Muscle layer of duodenum (tissue), 2 donors: Measurements from ENCODE around the gene IFNAR1.

Source experiments
- H3K27ac ChIP-seq: one replicate; pipeline ENCODE4 v1.7.0; 2013; ENCODE audit warnings: mild to moderate bottlenecking, low read length
- H3K27me3 ChIP-seq: one replicate; pipeline ENCODE4 v1.7.0; 2013; ENCODE audit warnings: low read depth, mild to moderate bottlenecking, control low read depth, low read length
- H3K36me3 ChIP-seq, 2 donors: one replicate each; pipeline ENCODE4 v1.7.0; 2013; ENCODE audit warnings: low read length in 2 of 2, control low read depth in 1 of 2, mild to moderate bottlenecking in 1 of 2; ENCODE audit not compliant: insufficient read depth in 2 of 2, control insufficient read depth in 1 of 2
- H3K4me1 ChIP-seq, 2 donors: one replicate each; pipeline ENCODE4 v1.7.0; 2013; ENCODE audit warnings: low read length in 2 of 2, mild to moderate bottlenecking in 2 of 2, control low read depth in 1 of 2, moderate library complexity in 1 of 2; ENCODE audit not compliant: insufficient read depth in 2 of 2, control insufficient read depth in 1 of 2
- H3K4me3 ChIP-seq, 2 donors: one replicate each; pipeline ENCODE4 v1.7.0; 2013; ENCODE audit warnings: low read length in 2 of 2, low read depth in 1 of 2, mild to moderate bottlenecking in 1 of 2
- H3K9me3 ChIP-seq, 2 donors: one replicate each; pipeline ENCODE4 v1.7.0; 2013; ENCODE audit warnings: low read length in 2 of 2, control low read depth in 1 of 2, mild to moderate bottlenecking in 1 of 2; ENCODE audit not compliant: control insufficient read depth in 1 of 2
- donor health status: healthy.

IFNAR1 gene

DNA sequence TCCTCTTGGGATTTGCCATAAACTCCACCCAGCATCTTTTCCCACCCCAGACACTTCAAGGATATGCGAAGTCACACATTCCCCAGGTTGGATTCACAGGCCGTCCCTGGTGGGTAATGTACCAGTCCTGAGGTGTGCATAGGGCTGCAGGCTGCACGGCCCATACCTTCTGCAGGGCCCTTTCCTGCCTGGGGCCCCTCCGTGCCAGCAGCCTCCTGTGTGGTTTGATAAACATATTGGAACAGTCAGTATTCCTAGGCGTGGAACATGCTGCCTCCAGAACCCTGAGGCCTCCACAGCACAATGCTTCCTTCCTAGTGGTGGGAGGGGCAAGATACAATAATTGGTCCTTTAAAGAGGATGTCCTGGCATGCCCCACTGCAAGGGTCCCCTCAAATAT, 32.0 kb upstream of the IFNAR1 start:
- Histone ChIP-seq H3K4me1 (no peaks in the 10 kb centered on the region), H3K9me3 (no peaks in the 10 kb centered on the region), H3K36me3 (peaks cover 34 to 39% of the 10 kb centered on the region in 2 donors), H3K27me3 (no peaks in the 10 kb centered on the region), H3K4me3 (no peak overlapping the region), H3K27ac (no peak overlapping the region)

DNA sequence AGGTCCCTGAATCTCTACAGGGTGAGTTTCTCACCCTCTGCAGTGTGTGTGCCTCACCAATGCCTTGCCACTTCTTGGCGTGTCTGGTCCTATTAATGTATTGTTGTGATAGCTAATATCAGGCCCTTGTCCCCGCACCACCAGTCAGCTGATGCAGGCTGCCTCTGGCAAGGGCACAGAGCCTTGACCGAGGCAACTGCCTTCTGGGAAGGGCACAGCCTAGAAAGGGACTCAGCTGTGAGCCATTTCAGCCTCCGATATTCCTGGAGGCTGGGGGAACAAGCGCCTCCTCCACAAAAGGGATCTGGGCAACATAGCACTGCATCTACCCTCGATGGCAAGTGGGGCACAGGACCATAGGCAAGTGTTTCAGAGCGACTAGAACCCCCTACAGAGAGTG, 31.6 kb upstream of the IFNAR1 start:
- Histone ChIP-seq H3K4me1 (no peaks in the 10 kb centered on the region), H3K9me3 (no peaks in the 10 kb centered on the region), H3K27me3 (no peaks in the 10 kb centered on the region), H3K27ac (no peak overlapping the region), H3K36me3 (peaks cover 34 to 39% of the 10 kb centered on the region in 2 donors), H3K4me3 (no peak overlapping the region)

DNA sequence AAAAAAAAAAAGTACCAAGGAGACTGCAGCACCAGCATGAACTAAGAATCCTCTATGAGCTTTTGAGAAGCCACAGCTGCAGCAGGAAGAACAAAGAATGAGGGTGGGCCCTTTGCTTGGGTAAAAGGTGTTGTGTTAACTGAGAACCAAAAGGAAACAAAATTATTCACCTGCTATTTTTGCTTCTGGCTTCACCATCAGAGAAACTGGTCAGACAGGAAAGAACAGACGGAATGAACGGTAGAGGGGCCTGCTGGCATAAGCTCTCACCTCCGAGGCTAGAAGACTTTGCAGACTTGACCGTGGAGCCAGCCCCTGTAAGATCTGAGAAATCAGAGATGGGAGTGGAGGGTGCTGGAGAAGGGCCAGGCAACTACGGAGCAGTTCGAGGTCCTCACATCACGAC, 31.0 kb upstream of the IFNAR1 start:
- Histone ChIP-seq H3K27ac (no peak overlapping the region), H3K36me3 (peaks cover 34 to 39% of the 10 kb centered on the region in 2 donors), H3K27me3 (no peaks in the 10 kb centered on the region)

GRCh38 chr21:33296156-33296555, 28.6 kb upstream of the IFNAR1 start:
- Histone ChIP-seq H3K27ac (no peak overlapping the region), H3K36me3 (peaks cover 27 to 35% of the 10 kb centered on the region in 2 donors), H3K9me3 (no peaks in the 10 kb centered on the region), H3K4me3 (no peak overlapping the region), H3K27me3 (no peaks in the 10 kb centered on the region), H3K4me1 (peaks cover 1 to 7% of the 10 kb centered on the region in 2 donors)

More for the DNA sequence above, 31.0 kb upstream of the IFNAR1 start:
- Histone ChIP-seq H3K9me3 (no peaks in the 10 kb centered on the region), H3K4me3 (no peak overlapping the region), H3K4me1 (no peaks in the 10 kb centered on the region)

DNA sequence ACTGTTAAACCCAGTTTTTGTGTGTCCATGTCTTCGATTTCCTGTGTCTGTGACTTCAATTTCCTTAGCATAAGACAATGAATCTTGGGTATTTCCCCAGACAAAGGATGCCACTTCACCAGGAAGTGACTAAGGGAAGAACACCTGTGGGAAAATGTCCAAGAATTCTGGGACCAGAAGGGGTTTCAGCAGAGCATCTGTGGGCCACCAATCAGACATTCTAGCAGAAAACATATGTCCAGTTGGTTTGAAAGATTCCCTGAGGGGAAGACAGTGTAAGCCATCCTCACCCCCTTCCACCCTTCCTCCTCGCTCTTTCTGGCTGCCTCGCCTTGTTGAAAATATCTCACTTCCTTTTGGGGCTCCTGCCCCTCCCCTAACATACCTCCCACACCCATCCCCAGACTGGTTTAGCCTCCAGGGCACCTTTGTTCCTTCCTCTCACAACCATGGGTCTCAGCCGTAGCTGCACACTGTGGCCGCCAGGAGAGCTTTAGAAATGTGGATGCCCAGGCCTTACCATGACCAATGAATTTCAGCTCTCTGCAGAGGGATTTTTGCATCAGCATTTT, 25.5 kb upstream of the IFNAR1 start:
- peaks cover 7 to 15% of the 10 kb centered on the region in 2 donors for H3K36me3 ChIP-seq
- H3K4me3 ChIP-seq: no peak overlapping the region
- no peaks in the 10 kb centered on the region for H3K9me3 ChIP-seq
- peaks cover 5 to 15% of the 10 kb centered on the region in 2 donors for H3K4me1 ChIP-seq
- H3K27ac ChIP-seq: no peak overlapping the region
- no peaks in the 10 kb centered on the region for H3K27me3 ChIP-seq

DNA sequence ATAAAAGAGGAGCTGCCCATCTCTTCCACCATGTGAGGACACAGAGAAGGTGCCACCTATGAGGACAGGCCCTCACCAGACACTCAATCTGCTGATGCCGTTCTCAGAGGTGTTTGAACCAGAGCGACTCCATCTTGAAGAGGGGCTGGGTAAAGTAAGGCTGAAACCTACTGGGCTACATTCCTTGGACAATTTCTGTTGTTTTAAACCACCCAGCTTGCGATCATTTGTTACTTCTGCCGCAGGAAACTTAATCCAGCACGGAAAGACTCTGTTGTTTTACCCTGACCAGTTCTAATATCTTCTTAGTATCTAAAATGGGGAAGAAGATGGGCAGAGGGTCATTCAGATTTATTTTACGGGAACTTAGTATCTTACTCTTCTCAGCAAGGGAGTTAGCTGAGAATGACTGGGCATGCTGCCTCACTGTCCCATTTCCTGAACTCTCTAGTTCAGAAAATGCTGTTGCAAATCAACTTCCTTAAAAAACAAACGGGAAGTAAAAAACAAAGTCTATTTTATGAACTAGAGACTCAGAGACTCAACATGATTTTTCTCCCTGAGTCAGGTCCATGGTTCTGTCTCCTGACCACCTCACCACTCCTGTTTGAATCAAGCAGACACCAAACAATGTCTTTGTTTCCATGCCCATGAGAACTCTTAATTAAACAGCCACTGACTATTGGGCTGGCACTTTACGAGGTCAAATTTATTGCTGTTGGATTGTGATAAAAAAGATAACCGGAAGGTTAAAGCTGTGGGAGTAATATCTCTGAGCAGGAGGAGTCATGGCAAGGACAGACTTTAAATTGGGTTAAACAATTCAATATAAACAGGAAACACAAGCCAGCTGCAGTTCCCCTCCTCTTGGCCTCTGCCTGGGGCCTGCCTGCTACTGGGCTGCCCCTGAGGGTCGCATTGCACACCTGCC, 23.8 kb upstream of the IFNAR1 start:
- H3K4me1 ChIP-seq: peaks cover 5 to 15% of the 10 kb centered on the region in 2 donors
- H3K36me3 ChIP-seq: peaks cover 7 to 10% of the 10 kb centered on the region in 2 donors
- H3K9me3 ChIP-seq: no peaks in the 10 kb centered on the region
- peak overlapping the region; percentile 75 for H3K27ac ChIP-seq
- no peaks in the 10 kb centered on the region for H3K27me3 ChIP-seq
- H3K4me3 ChIP-seq: no peak overlapping the region

DNA sequence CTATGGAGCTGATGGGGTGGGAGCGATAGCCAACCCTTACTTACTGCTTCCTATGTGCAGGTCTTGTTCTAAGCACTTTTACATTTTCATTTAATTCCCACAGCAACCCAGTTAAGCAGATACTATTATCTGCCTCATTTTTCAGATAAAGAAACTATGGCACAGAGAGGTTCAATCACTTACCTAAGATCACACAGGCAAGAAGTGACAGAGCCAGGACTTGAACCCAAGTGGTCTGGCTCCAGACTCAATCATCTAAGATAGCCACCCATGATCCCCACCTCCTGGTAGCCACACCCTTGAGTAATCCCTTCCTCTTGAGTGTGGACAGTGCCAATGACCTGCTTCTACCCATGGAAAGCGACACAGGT, 23.2 kb upstream of the IFNAR1 start:
- H3K9me3 ChIP-seq: no peaks in the 10 kb centered on the region
- peaks cover 2 to 5% of the 10 kb centered on the region in 2 donors for H3K36me3 ChIP-seq
- H3K4me3 ChIP-seq: no peak overlapping the region
- no peaks in the 10 kb centered on the region for H3K27me3 ChIP-seq
- peak overlapping the region; percentile 75 for H3K27ac ChIP-seq
- peaks cover 5 to 15% of the 10 kb centered on the region in 2 donors for H3K4me1 ChIP-seq

DNA sequence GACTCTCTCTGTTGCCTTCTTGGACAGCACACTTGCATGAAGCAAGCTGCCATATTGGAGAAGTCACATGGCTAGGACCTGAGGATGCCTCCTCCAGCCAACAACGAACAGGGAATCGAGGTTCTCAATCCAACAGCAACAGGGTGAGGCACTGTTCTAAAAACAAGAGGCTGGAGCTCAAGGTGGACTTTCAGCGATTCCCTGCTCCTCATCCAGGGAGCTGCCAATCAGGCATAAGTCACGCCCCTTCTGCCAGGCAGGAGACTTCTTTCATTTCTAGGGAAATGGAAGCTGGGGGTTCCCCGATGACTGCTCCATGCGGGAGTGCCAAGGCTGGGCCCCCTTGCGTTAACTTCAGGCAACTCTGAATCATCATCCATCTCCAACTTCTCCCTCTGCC, 22.7 kb upstream of the IFNAR1 start:
- peaks cover 0 to 5% of the 10 kb centered on the region in 2 donors for H3K36me3 ChIP-seq
- no peaks in the 10 kb centered on the region for H3K27me3 ChIP-seq
- peaks cover 5 to 15% of the 10 kb centered on the region in 2 donors for H3K4me1 ChIP-seq
- no peak overlapping the region for H3K4me3 ChIP-seq
- H3K9me3 ChIP-seq: no peaks in the 10 kb centered on the region
- peak overlapping the region; percentile 75 for H3K27ac ChIP-seq

DNA sequence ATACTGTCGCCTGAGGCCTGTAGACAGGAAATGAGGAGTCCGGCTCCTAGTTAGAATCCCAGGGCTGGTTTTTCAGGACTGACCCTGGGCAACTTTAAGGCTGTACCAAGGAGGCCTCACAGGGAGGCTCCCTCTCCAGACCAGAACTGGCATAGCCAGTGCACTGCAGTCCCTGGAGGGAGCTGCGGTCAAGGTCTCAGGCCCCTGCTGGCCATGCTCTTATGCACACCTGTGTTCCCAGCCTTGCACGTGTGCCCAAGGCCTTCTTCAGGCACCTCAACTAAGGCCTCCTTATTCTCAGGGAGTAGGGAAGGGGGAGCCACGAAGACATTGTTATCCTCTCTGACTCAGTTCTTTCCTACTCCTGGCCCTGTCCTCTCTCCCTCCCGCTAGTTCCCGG, 22.0 kb upstream of the IFNAR1 start:
- H3K4me1 ChIP-seq: peaks cover 5 to 15% of the 10 kb centered on the region in 2 donors
- no peaks in the 10 kb centered on the region for H3K27me3 ChIP-seq
- no peaks in the 10 kb centered on the region for H3K36me3 ChIP-seq
- H3K9me3 ChIP-seq: no peaks in the 10 kb centered on the region
- no peak overlapping the region for H3K4me3 ChIP-seq
- no peak overlapping the region for H3K27ac ChIP-seq

DNA sequence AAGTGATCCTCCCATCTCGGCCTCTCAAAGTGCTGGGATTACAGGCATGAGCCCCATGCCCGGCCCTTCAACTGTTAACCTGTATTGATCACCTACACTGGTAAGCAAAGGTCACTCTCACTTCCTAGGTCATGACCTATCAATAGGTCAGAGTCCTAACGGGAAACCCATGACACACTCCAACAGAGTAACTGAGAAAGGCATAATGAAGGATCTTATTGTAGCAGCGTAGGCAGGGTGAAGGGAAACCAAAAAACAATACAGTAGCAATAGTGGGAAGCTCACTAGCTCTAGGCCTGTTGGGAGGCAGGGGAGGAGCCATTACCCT, 19.5 kb upstream of the IFNAR1 start:
- no peak overlapping the region for H3K27ac ChIP-seq

GRCh38 chr21:33305938-33306337, 18.8 kb upstream of the IFNAR1 start:
- no peak overlapping the region for H3K4me3 ChIP-seq
- no peaks in the 10 kb centered on the region for H3K36me3 ChIP-seq
- H3K4me1 ChIP-seq: peaks cover 5 to 15% of the 10 kb centered on the region in 2 donors
- no peaks in the 10 kb centered on the region for H3K9me3 ChIP-seq
- no peaks in the 10 kb centered on the region for H3K27me3 ChIP-seq
- H3K27ac ChIP-seq: no peak overlapping the region

More for the DNA sequence above, 19.5 kb upstream of the IFNAR1 start:
- Histone ChIP-seq H3K4me1 (peaks cover 5 to 20% of the 10 kb centered on the region in 2 donors), H3K36me3 (no peaks in the 10 kb centered on the region), H3K4me3 (no peak overlapping the region), H3K27me3 (no peaks in the 10 kb centered on the region), H3K9me3 (no peaks in the 10 kb centered on the region)
